UCSD-AML1 (cell line): ENCODE results near the gene CLCN7.

Experiments used
- DNase-seq: peaks from one replicate; lab custom pipeline; 2025; ENCODE audit not compliant: unreplicated experiment; lab: John Stamatoyannopoulos, UW

CLCN7 gene

DNA sequence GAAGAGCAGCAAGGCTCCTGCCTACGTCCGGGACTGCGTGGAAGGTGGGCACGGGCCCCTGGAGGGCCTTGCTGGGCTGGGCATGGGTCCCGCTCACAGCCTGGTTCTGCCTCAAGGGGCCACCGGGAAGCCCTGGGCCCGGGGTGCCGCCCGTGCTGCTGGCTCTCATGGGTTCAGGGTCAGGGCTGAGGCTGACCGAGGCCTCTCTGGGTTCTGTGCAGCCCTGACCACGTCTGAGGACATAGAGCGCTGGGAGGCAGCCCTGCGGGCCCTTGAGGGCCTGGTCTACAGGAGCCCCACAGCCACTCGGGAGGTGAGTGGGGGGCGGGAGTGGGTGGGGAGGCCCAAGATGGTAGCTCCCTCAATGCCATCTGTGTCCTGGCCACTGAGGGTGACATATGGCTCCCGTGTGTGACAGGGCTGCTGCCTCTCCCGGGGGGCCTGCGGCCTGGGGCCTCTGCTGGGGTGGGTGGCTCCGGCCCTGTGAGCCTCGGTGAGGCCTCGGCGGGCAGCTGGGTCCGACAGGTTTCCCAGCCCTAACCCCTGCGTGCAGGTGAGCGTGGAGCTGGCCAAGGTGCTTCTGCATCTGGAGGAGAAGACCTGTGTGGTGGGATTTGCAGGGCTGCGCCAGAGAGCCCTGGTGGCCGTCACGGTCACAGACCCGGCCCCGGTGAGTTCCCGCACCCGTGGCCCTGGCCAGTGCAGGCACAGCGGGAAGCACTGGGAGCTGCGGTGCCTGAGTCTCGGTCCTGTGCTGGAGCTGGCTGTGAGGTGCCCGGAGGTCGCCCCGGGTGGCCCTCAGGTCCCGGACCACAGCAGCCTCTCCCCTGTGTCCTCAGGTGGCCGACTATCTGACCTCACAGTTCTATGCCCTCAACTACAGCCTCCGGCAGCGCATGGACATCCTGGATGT, 27.5 kb upstream of the CLCN7 start:
- no peak for DNase-seq

GRCh38 chr16:1501630-1502029, 26.8 kb upstream of the CLCN7 start:
- no peak for DNase-seq

DNA sequence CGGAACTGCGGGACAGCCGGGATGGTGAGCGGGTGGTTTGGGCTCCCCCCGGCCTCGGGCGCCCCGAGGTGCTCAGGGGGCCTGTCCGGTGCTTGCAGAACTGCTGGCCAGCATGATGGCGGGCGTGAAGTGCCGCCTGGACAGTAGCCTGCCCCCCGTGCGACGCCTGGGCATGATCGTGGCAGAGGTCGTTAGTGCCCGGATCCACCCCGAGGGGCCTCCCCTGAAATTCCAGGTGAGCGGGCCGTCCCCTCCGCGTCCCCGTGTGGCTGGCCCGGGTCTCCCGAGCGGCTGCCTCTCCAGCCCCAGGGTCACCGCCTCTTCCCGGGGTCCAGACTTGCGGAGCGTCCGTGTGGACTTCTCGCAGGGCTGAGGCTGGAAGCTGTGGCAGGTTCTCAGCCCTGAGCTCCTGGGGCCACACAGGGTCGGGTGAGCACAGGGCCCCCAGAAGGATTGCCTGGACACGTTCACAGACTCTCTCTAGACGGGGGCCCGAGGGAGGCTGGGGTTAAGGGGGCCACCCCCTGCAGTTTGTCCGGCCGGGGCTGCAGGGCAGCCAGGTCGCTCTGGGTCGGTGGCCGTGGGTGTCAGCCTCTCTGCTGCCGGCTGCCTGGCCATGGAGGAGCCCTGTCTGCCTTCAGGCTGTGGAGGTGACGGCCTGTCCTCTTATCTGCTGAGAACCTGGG, 25.8 kb upstream of the CLCN7 start:
- no peak for DNase-seq

- no peak for DNase-seq
These were observed 25.1 kb upstream of the CLCN7 start for GRCh38 chr16:1499756-1500464.

DNA sequence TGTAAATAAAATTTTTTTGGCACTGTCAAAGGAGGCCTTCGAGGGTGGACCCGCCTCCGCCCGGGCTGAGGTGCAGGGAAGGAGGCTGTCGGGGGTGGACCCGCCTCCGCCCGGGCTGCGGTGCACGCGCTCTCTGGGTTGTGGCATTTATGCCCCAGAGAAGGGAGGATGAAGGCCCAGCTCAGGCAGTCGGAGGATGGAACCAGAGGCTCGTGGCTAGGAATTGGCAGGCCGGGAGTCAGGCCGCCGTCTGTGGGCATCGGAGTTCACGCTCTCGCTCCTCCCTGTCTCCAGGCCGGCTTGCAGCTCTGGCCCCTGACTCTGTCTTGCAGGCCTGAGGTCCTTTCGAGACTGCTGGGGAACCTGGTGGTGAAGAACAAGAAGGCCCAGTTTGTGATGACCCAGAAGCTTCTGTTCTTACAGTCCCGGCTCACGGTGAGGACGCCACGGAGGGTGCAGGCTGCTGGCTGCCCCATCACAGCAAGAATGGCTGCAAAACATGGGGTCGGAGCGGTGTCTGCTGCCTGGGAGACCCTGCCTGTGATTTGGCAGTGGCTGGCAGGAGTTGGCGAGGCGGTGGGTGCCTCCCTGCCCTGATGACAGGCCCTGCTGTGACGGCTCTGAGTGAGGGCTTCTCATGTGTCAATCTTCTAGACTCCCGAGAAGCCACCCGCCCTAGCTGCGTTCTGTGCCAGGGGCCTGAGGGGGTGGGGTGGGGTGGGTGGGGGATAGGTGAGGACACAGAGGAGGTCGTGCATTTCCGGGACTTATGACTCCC, 24.3 kb upstream of the CLCN7 start:
- DNase-seq, result no peak

- no peak for DNase-seq
These were observed 22.3 kb upstream of the CLCN7 start for GRCh38 chr16:1497014-1497598.

- no peak for DNase-seq
These were observed 21.6 kb upstream of the CLCN7 start for GRCh38 chr16:1496464-1496863.

DNA sequence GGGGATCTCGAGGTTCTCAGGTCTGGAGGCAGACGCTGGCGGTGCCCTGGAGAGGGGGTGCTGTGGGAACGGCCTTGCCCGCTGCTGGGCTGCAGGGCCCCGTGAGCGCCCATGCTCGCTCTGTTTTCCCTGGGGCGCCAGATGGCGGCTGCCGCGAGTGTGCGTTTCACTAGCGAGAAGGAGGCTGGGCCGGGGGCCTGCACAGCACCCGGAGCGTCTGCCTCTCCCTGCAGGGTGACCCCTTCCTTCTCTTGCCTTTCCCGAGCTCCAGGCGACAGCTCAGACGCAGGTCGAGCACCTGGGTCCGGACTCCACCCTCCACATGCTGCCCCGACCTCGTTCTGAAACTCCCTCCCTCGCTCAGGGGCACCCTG, 21.0 kb upstream of the CLCN7 start:
- no peak for DNase-seq

GRCh38 chr16:1495211-1495888, 20.5 kb upstream of the CLCN7 start:
- DNase-seq, result no peak

GRCh38 chr16:1494711-1495110, 19.9 kb upstream of the CLCN7 start:
- no peak for DNase-seq

DNA sequence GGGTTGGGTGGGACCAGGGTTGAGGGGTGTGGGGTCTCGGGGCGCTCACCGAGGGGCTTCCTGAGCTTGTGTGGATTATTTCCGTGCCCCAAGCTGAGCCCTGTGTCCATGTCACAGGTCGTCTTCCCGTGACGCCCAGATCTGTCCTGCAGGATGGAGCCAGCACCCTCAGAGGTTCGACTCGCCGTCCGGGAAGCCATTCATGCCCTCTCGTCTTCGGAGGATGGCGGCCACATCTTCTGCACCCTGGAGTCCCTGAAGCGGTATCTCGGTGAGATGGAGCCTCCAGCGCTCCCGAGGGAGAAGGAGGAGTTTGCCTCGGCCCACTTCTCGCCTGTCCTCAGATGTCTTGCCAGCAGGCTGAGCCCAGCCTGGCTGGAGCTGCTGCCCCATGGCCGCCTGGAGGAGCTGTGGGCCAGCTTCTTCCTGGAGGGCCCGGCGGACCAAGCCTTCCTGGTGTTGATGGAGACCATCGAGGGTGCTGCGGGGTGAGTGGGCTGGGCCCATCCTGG, 19.4 kb upstream of the CLCN7 start:
- peak; percentile 25 for DNase-seq

GRCh38 chr16:1493746-1494094, 18.9 kb upstream of the CLCN7 start:
- no peak for DNase-seq

GRCh38 chr16:1492923-1493745, 18.3 kb upstream of the CLCN7 start, which contains the start of gene TELO2:
TSS of gene TELO2 (plus strand) at chr16:1493360. CDS start at chr16:1494282, 922 bp downstream.
- peak; percentile 85 for DNase-seq

DNA sequence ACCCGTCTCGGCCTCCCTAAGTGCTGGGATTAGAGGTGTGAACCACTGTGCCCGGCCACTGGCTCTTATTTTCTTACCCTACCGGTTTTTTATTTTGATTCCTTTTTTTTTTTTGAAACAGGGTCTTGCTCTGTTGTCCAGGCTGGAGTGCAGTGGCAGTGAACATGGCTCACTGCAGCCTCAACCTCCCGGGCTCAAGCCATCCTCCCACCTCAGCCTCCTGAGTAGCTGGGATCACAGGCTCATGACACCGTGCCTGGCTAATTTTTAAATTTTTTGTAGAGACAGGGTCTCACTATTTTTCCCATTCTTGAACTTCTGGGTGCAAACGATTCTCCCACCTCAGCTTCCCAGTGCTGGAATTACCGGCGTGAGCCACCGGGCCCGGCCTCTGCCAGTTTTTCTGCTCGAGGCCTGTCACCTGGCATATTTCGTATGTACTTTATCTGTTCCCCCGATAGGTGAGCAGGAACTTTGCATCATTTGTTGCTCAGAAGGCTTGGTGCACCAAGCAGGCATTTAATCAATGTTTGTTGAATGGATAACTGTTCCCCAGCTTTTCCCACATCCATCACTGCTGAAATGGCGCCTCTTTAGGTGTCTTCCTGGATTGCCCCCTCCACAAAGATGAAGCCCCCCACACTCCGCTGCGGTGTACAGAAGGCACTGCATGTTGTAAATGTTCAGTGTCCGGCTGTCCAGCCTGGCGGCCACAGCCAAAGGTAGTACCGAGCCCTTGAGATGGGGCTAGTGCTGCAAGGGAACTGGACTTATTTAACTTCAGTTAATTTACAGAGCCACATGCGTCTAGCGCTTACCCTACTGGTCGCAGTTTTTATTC, 17.5 kb upstream of the CLCN7 start:
- DNase-seq, result no peak

DNA sequence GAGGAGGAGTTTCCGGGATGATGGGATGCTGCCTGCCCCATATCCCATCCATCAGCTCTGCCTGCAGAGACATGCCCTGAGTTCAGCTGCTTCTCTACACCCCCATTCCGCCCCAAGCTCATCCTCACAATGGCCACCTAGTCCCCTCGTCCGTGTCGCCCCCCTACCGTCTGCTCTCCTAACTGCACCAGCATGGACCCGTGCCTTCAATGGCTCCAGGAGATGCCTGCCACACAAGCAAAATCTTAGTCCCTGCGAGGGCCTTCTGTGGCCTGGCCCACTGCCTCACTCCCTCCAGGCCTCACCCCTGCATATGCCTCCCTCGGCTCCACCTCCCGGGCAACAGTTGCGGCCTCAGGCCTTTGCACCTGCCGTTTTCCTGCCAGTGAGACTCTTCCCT, 16.5 kb upstream of the CLCN7 start:
- no peak for DNase-seq

DNA sequence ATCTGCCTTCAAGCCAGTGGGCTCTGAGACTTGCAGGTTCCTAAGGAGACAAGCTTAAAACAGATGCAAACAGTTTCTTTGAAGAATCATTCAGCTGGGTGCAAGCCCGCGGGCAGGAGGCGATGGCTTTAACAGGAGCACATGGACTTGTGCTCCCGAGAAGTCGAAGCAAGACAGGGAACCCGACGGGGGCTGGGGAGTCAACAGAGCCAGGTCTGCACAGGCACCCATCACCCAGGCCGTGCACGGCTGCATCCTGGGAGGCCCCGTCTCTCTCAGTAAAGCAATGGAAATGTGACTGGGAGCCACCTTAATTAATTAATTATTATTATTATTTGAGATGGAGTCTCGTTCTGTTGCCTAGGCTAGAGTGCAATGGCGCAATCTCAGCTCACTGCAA, 14.2 kb upstream of the CLCN7 start:
- DNase-seq, result no peak

- no peak for DNase-seq
These were observed 13.8 kb upstream of the CLCN7 start, which contains the start of gene PTX4 for GRCh38 chr16:1488619-1489018. TSS of gene PTX4 (minus strand) at chr16:1488944. CDS start at chr16:1488909, 35 bp downstream.

GRCh38 chr16:1488054-1488601, 13.3 kb upstream of the CLCN7 start:
- DNase-seq, result no peak
